ENCODE data around the gene PRPSAP1.

The PRPSAP1 gene

DNA sequence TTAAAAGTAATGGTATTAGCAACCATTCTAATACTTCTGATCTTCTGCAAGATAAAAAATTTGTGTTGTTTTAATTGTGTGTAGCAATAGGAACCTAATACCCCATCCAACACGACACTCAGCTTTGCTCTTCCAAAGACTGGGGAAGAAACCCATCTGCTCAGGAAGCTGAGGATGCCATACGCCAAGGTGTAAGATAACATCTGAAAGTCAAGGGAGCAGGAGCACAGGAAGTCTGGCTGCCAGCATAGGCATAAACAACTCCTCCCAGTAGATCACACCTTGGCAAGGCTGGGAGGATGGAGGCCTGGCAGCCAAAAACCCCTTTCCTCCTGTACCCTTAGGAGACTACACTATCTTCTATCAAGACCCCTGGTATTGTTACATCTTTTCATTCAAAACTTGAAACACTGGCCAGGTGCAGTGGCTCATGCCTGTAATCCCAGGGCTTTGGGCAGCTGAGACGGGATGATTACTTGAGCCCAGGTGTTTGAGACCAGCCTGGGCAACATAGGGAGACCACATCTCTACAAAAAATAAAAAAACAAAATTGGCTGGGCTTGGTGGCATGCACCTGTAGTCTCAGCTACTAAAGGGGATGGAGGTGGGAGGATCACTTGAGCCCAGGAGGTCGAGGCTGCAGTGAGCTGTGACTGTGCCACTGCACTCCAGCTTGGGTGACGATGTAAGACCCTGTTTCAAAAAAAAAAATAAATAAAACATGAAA, 25.0 kb upstream of the PRPSAP1 start:
- H3K4me3 ChIP-seq (ENCODE audit: low read length in 2 of 2) = no peak overlapping the region
- H3K4me1 ChIP-seq (ENCODE audit: control insufficient read depth in 2 of 2, insufficient read depth in 1 of 2, low read depth in 1 of 2, low read length in 2 of 2) = peaks cover 13 to 29% of the 10 kb centered on the region in 2 donors
- no peak overlapping the region for H3K23ac ChIP-seq (ENCODE audit: low read depth, low read length, poor library complexity)
- no peak overlapping the region for H3K4me2 ChIP-seq (ENCODE audit: insufficient read depth, low read length, poor library complexity, severe bottlenecking)
- H3K4ac ChIP-seq (ENCODE audit: low read length) = no peak overlapping the region
- H2AK5ac ChIP-seq (ENCODE audit: low read depth, low read length) = no peak overlapping the region
- H2BK12ac ChIP-seq (ENCODE audit: low read length) = no peak overlapping the region
- H2BK5ac ChIP-seq (ENCODE audit: low read length) = no peak overlapping the region
- H2BK15ac ChIP-seq (ENCODE audit: low read length) = no peak overlapping the region
- H3K14ac ChIP-seq (ENCODE audit: low read length) = no peak overlapping the region
- DNase-seq (ENCODE audit: low spot score) = no peak
- H3K79me1 ChIP-seq (ENCODE audit: low read depth, low read length) = peaks cover 2% of the 10 kb centered on the region
- H3K27ac ChIP-seq (replicated peaks; ENCODE audit: low read length) = no peak overlapping the region
- no peak overlapping the region for H4K8ac ChIP-seq (ENCODE audit: low read depth, low read length)
- no peak overlapping the region for H3K9ac ChIP-seq (ENCODE audit: low read depth, low read length, poor library complexity)
- no peak overlapping the region for H3K18ac ChIP-seq (ENCODE audit: low read length)
- no peaks in the 10 kb centered on the region for H3K36me3 ChIP-seq (replicated peaks in 1 of 2; ENCODE audit: control insufficient read depth in 2 of 2, insufficient read depth in 2 of 2, low read length in 2 of 2)
- H2BK120ac ChIP-seq (ENCODE audit: low read depth, low read length) = no peak overlapping the region
- H4K91ac ChIP-seq (ENCODE audit: low read depth, low read length, poor library complexity) = no peak overlapping the region
- no CpG with 5 or more reads among the region's 5 CpGs for WGBS, 2 donors (ENCODE audit: extremely low coverage in 2 of 2, insufficient read length in 2 of 2, insufficient replicate concordance in 1 of 2)
- no peaks in the 10 kb centered on the region for H3K27me3 ChIP-seq (ENCODE audit: control insufficient read depth in 3 of 3, insufficient read depth in 3 of 3, low read depth in 1 of 3, low read length in 3 of 3)
- H2AFZ ChIP-seq (ENCODE audit: low read length) = no peak overlapping the region
- H3K9me3 ChIP-seq (replicated peaks in 1 of 2; ENCODE audit: control insufficient read depth in 2 of 2, insufficient read depth in 1 of 2, low read depth in 1 of 2, low read length in 2 of 2) = peaks cover 0 to 2% of the 10 kb centered on the region in 2 donors

DNA sequence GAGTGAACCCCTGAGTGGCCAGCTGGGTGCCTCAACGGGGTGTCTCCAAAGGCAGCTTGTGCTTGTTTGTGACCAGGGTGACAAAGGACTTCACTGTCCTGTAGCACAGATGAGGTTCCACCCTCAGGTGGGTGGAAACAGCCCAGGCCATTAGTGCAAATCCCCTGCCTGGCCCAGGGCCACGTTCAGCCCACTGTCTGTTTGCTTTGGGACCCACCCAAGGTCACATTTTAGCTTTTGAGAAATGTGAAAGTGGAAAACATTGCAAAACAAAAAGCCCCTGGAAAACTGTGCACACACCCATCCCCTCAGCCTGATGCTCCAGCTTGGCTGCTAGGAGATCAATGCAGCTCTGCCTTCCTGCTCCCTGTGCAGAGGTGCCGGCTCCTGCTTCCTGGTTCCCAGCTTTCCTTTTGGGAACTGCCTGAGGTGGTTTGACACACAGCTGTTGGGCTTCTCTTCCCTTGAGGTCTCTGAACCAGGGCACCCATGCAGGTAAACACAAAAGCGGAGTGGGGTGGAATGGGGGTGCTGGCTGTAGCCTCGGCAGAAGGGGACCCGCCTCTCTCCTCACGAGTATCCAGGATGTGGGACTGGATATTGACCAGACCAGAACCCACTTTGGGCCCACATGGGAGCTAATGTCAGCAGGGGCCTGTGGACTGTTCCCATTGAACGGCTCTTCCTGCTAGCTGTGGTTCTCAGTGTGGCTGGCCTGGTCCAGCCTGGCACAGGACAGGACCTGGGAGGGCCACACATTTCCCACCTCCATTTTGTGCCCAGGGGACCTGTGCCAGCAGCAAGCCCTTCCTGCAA, 22.8 kb upstream of the PRPSAP1 start:
- Histone ChIP-seq H3K79me1 (ENCODE audit: low read depth, low read length) (peaks cover 2% of the 10 kb centered on the region), H4K91ac (ENCODE audit: low read depth, low read length, poor library complexity) (no peak overlapping the region), H3K14ac (ENCODE audit: low read length) (no peak overlapping the region), H2AFZ (ENCODE audit: low read length) (no peak overlapping the region), H2BK5ac (ENCODE audit: low read length) (no peak overlapping the region), H3K27me3 (ENCODE audit: control insufficient read depth in 3 of 3, insufficient read depth in 3 of 3, low read depth in 1 of 3, low read length in 3 of 3) (no peaks in the 10 kb centered on the region), H3K23ac (ENCODE audit: low read depth, low read length, poor library complexity) (no peak overlapping the region), H3K4me1 (ENCODE audit: control insufficient read depth in 2 of 2, insufficient read depth in 1 of 2, low read depth in 1 of 2, low read length in 2 of 2) (peaks cover 10 to 25% of the 10 kb centered on the region in 2 donors), H2BK120ac (ENCODE audit: low read depth, low read length) (no peak overlapping the region), H3K4me2 (ENCODE audit: insufficient read depth, low read length, poor library complexity, severe bottlenecking) (no peak overlapping the region), H3K18ac (ENCODE audit: low read length) (peak overlapping the region; percentile 57), H4K8ac (ENCODE audit: low read depth, low read length) (no peak overlapping the region), H2AK5ac (ENCODE audit: low read depth, low read length) (peak overlapping the region; percentile 56), H3K4ac (ENCODE audit: low read length) (no peak overlapping the region), H3K36me3 (replicated peaks in 1 of 2; ENCODE audit: control insufficient read depth in 2 of 2, insufficient read depth in 2 of 2, low read length in 2 of 2) (no peaks in the 10 kb centered on the region), H3K4me3 (ENCODE audit: low read length in 2 of 2) (no peak overlapping the region), H2BK15ac (ENCODE audit: low read length) (peak overlapping the region; percentile 69), H2BK12ac (ENCODE audit: low read length) (no peak overlapping the region), H3K27ac (replicated peaks; ENCODE audit: low read length) (no peak overlapping the region), H3K9me3 (replicated peaks in 1 of 2; ENCODE audit: control insufficient read depth in 2 of 2, insufficient read depth in 1 of 2, low read depth in 1 of 2, low read length in 2 of 2) (peaks cover 0 to 2% of the 10 kb centered on the region in 2 donors), H3K9ac (ENCODE audit: low read depth, low read length, poor library complexity) (no peak overlapping the region)
- no peak for DNase-seq (ENCODE audit: low spot score)
- no CpG with 5 or more reads among the region's 8 CpGs for WGBS, 2 donors (ENCODE audit: extremely low coverage in 2 of 2, insufficient read length in 2 of 2, insufficient replicate concordance in 1 of 2)

DNA sequence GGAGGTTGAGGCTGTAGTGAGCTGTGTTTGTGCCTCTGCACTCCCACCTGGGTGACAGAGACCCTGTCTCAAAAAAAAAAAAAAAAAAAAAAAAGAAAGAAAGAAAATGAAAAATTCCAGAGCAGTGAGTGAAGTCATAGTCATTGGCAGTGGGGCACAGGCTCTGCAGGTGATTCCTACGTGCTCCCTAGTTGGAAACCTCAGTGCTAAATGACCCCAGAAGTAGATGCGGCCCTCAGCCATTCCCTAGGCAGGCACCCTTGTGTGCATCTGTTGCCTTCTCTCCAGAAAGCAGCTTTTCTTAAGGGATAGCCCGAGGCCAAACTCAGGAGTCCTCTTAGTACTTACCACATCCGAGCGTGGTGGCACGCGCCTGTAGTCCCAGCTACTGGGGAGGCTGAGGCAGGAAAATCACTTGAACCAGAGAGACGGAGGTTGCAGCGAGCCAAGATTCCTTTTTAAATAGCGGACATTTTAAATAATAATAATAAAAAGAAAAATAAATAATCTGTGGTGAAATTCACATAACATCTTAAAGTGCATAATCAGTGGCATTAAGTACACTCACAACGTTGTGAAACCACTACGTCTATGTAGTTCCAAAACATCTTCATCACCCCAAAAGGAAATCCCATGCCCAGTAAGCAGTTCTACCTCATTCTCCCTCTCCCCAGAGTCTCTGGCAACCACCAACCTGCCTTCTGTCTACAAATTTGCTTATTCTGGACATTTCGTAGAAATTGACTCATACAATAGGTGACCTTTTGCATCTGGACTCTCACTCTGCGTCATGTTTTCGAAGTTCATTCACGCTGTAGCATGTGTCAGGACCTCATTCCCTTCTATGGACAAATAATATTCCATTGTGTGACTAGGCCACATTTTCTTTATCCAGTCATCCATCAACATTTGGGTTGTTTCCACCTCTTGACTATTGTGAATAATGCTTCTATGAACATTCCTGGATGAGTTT, 18.2 kb upstream of the PRPSAP1 start:
- H3K14ac ChIP-seq (ENCODE audit: low read length) = no peak overlapping the region

More for the DNA sequence above, 18.2 kb upstream of the PRPSAP1 start:
- WGBS, 2 donors (ENCODE audit: extremely low coverage in 2 of 2, insufficient read length in 2 of 2, insufficient replicate concordance in 1 of 2) = no CpG with 5 or more reads among the region's 16 CpGs
- Histone ChIP-seq H2BK120ac (ENCODE audit: low read depth, low read length) (no peak overlapping the region), H2BK5ac (ENCODE audit: low read length) (no peak overlapping the region), H3K27ac (replicated peaks; ENCODE audit: low read length) (no peak overlapping the region), H3K4me1 (ENCODE audit: control insufficient read depth in 2 of 2, insufficient read depth in 1 of 2, low read depth in 1 of 2, low read length in 2 of 2) (peaks cover 7 to 13% of the 10 kb centered on the region in 2 donors), H3K4me3 (ENCODE audit: low read length in 2 of 2) (no peak overlapping the region), H2AFZ (ENCODE audit: low read length) (no peak overlapping the region), H3K4me2 (ENCODE audit: insufficient read depth, low read length, poor library complexity, severe bottlenecking) (no peak overlapping the region), H3K36me3 (replicated peaks in 1 of 2; ENCODE audit: control insufficient read depth in 2 of 2, insufficient read depth in 2 of 2, low read length in 2 of 2) (no peaks in the 10 kb centered on the region), H4K91ac (ENCODE audit: low read depth, low read length, poor library complexity) (no peak overlapping the region), H3K4ac (ENCODE audit: low read length) (no peak overlapping the region), H3K79me1 (ENCODE audit: low read depth, low read length) (peaks cover 2% of the 10 kb centered on the region), H3K23ac (ENCODE audit: low read depth, low read length, poor library complexity) (no peak overlapping the region), H2AK5ac (ENCODE audit: low read depth, low read length) (no peak overlapping the region), H3K27me3 (ENCODE audit: control insufficient read depth in 3 of 3, insufficient read depth in 3 of 3, low read depth in 1 of 3, low read length in 3 of 3) (no peaks in the 10 kb centered on the region), H3K9ac (ENCODE audit: low read depth, low read length, poor library complexity) (no peak overlapping the region), H3K18ac (ENCODE audit: low read length) (no peak overlapping the region), H2BK12ac (ENCODE audit: low read length) (no peak overlapping the region), H2BK15ac (ENCODE audit: low read length) (no peak overlapping the region), H4K8ac (ENCODE audit: low read depth, low read length) (no peak overlapping the region), H3K9me3 (replicated peaks in 1 of 2; ENCODE audit: control insufficient read depth in 2 of 2, insufficient read depth in 1 of 2, low read depth in 1 of 2, low read length in 2 of 2) (no peaks in the 10 kb centered on the region)
- no peak for DNase-seq (ENCODE audit: low spot score)

Measured in neuronal stem cell (in vitro differentiated cells).